NCI-H748 treated with DMSO at 0.1 percent for 48 hours (cell line): ENCODE results near the gene MPP3.
A peak's percentile ranks its signal among the peaks of the same experiment; 100 is the strongest.
"Not testable (repeated sequence)": the region's sequence is repeated elsewhere in the genome, so short reads cannot be mapped to it uniquely, and the experiment has no call there.

Experiments used
- DNase-seq: peaks from one replicate; lab custom pipeline; 2025; lab: John Stamatoyannopoulos, UW

Gene MPP3

DNA sequence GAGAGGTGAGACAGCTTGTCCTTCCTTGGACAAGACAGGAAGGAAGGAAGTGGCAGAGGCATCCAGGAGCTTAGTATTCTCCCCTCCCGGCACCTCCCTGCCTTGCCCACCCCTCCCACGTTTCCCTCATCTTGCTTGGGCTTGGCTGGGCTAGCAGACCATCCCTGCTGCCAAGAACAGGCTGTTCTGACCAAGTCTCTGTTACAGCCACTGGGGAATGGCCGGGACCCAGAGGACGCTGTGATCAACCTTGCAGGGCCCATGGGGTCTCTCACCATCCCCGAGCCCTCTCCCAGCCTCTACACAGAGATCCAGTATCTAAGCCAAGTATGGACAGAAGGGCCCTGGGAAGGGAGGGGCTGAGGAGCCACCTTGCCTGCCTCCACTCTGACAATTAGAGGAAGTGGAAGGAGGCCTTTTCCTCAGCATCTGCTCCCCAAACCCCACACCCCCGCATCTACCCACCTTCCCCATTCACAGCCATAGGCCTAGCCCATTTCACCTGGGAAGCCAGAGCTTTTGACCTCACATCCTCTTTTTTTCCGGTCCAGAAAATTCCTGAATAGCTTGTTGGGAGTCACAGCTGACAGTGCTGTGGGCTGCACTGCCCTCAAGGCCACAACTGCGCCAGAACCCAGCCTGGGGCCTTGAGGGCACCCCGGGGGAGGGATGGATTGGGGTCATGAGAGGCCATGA is 28.1 kb upstream of the MPP3 start:
- DNase-seq: no peak

DNA sequence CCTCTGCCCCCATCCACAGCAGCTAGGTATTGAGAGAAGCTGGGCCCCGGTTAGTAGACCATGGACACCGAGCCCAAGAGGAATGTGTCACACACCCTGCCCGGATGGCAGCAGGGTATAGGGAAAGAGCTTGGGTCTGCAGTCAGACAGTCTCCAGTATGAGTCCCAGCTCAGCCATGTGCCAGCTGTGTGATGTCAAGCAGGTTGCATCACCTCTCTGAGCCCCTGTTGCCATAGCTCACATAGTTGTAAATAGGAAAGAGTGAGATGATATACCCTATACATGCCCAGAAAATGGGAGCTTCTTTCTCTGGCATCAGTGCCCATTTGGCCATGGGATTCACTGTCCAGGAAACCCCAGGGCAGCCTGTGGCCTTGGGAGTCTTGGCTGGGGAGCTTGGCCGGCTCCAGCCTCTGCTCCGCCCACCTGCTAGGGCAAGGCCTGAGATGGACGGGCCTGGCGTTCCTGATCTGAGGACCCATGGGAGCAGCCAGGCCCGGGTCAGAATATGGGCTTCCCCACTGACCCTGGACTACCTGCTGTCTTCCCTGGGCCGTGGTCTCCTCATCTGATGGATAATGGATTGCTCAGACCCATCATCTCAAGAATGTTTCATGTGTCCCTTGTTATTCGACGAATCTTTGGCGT is 27.3 kb upstream of the MPP3 start:
- no peak for DNase-seq

DNA sequence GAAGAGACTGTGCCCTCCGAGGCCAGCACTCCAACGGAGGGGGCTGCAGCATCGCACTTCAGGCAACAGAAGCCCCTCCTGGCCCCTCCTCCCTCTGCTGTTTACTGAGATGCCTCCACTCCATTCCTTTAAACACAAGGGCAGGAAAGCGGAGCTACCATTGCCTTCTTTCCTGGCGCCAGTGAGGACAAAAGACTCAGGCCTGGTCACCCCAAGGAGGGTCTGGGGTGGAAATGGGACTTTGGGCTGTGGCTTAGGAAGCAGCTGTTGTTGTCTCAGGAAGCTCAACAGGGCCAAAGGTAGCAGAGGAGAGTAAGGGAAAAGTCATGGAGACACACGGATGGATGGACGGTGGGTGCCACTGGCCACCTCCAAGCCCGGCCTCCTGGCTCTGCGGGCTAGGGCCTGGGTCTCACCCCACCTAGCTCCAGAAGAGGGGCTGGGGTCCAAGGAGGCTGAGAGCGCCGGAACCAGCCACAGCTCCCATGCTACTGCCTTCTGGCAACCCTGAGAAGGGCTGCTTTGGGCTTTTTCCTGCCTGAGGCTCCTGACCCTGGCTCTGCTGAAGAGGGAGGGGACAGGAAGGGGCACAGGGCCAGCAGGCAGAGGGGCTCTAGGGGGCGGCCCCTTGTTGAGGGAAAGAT is 25.1 kb upstream of the MPP3 start:
- DNase-seq: no peak

DNA sequence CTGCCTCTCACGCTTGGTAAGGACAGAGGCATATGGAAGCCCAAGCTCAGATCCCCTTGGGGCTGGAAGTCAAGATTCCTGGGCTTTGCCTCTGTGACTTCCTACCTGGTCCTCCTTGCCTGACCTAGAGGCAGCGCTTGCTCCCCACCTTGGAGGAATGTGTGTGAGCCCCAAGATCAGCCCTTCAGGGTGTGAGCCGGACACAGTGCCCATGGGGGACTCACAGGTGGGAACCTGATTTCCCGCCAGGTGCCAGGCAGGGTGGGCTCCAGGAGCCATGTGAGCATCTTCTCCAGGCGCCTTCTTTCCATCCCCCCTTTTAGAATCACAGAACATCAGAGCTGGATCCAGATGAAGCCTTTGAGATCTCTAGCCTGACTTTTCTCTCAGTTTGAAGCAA is 24.2 kb upstream of the MPP3 start:
- no peak for DNase-seq

DNA sequence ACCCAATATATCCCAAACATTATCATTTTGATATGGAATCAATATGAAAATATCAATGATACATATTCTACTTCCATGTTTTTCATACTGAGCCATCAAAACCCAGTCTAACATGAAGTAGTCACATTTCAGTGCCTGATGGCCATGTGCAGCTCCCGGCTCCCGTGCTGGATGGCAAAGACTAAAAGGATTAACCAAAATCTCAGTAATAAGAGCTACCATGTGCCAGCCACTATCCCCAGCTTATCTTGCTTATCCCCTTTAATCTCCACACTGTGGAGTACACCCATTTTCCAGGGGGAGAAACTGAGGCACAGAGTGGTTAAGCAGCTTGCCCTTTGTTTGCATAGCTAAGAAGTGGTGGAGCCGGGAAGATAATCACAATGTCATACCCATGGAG is 23.2 kb upstream of the MPP3 start:
- DNase-seq: no peak

DNA sequence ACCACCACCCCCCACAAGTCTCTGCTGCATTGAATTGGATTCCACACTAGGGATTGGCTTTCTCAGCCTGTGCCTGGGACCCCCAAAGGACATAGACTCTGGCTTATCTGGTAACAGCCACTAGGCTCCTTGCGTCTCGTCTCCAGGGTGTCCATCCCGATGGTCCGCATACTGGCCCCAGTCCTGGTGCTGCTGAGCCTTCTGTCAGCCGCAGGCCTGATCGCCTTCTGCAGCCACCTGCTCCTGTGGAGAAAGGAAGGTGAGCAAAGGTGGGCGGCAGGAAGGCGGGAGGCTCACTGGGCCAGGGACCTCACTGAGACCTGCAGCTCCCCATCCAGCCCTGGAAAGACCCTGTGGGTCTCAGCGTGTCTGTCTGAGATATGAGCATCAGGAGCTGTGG is 22.1 kb upstream of the MPP3 start:
- no peak for DNase-seq

DNA sequence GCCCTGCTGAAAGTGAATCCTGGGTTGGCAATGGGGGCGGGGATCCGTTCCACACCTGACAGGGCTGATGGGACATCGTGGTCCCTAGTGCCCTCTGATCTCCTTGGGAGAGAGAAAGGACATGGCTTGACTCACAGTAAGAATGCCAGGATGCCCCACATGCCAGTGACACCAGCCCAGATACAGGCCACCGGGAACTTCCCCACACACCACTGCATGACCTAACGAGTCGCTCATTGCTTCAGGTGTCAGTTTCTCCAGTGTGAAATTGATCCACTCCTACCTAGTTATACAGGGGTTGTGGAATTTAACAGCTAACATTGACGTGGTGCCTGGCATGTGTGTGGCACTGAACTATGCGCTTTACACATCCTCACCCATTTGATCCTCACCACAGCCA is 21.6 kb upstream of the MPP3 start:
- DNase-seq: no peak

DNA sequence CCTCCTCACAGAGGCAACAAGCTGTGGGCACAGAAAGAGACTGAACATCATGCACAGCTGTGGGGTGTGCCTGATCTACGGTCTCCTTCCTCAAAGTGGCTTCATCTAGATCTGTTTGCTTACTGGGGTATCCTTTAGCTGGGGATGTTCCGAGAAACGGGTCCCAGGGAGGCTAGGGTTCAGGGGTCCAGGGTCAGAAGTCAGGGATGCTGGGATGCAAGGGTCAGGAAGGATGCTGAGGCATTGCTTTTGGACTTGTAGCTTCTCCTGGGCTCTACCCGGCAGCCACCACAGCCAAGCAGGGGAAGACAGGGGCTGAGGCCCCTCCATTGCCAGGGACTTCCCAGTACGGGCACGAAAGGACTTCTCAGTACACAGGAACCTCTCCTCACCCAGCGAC is 20.6 kb upstream of the MPP3 start:
- DNase-seq: no peak

DNA sequence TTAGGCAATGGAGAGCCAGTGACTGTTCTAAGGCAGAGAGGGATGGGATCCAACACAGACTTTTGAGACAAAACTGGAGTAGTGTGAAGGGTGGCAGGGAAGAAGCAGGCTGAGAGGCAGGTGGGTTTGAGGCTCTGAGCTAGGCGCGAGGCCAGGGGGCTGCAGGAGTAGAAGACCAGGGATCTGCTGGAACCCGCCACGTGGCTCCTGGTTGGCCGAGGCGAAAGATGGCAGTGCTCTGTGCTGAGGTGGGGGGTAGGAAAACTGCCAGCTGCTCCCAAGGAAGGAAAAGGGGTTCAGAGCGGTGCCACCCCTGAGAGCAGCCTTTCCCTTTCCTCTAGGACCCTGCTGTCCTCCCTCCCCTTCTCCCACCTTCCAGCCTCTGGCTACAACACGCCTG is 19.6 kb upstream of the MPP3 start:
- DNase-seq: no peak

DNA sequence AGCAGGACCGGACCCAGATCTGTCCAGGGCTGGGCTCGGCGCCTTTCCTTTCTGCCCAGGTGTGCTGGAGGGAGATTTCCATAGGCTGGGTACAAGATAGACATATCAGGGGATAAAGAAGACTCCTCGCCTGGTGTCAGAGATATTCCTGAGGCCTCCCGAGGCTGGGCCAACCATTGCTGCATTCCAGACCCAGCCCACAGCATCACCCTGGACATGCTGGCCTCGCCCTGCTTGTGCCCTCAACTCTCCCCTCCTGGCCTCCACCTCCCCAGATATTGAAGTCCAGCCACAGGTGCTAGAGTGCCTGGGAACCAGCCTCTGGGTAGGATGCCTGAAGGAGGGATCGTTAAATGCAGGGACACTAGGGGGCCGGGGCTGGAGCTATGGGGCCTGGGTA is 16.2 kb upstream of the MPP3 start:
- DNase-seq: no peak

DNA sequence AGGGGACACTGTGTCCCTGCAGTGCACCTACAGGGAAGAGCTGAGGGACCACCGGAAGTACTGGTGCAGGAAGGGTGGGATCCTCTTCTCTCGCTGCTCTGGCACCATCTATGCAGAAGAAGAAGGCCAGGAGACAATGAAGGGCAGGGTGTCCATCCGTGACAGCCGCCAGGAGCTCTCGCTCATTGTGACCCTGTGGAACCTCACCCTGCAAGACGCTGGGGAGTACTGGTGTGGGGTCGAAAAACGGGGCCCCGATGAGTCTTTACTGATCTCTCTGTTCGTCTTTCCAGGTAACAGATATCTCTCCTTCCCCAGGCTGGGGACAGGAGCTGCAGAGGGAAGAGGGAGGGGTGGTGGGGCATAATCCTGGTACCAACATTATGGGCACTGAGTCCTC is 15.7 kb upstream of the MPP3 start:
- DNase-seq: no peak

DNA sequence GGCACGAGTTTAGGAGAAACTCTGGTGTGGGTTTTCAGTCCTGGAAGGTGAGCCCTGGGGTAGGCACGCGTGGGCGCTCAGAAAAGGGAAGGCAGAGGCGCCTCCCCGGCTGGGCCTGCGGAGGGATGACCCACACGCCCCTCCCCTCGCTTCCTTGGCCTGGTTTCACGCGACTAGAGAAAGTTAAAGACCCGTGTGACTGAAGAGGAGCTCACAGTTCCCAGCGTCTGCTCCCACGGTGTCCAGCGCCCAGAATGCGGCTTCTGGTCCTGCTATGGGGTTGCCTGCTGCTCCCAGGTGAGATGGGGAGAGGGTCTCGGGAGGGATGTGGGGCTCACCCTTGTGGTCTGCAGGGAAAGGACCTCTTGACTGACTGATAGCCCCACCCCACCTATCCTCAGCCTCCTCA is 14.0 kb upstream of the MPP3 start, which contains the start of gene CD300LG:
TSS of gene CD300LG (plus strand) at position 214 of the 409 bp plus-strand sequence. CDS start at position 255, 41 bp downstream.
- no peak for DNase-seq

DNA sequence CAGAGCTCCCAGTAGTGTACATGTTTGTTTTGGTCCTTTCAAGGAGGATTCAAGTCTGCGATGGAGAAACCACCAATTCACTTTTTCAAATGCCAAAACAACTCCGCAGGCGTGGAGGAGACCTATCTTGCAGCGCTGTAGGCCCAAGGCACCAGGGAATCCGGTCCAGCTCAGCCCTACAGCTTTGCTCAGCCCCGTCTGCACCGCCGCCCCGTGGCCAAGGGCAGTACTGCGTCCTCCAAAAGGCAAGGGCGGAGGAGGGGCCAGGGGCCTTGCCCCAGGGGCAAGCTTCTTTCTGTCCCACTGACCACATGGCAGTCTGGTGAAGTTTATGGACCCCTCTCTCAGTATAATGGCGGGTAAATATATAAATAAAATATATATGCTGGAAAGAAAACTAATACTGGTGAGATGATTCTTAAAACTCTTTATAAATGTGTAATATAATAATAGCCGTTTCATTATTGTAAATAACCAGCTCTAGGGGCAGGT is 13.3 kb upstream of the MPP3 start:
- DNase-seq: peak; percentile 19

DNA sequence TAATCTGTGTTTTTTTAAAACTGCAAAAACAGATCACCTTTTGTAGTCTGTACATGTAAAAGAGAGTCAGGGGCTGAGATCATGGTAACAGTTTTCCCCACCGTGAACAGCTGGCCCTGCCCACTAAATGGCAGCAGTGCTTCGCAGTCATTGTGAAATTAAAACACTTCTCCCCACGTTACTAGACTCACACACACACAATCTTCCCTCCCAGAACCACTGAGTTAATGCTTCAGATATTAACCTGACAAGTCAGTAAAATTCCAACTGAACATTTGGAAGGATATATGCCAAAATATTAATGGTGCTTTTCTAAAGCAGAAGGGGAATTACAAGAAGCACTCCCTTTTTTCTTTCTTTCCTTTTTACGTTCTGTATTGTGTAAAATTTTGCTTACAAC is 12.8 kb upstream of the MPP3 start:
- DNase-seq: no peak

DNA sequence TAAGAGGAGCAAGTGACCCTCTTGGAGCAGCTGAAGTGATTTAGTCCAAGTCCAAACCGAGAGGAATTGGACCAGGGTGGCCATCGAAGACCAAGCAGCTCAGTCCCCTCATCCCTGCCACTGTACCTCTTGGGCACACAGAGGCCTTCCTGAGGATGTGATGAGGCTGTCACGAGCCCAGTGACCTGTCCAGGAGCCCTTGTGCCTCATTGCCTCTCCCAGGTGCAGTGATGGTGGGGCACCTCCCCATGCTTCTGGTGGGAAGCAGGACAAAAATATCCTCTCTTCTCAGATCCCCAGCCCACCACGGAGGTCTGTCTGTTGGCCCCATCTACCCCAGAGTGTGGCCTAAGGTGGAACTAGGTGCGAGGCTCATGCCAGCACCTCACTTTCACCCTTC is 11.3 kb upstream of the MPP3 start:
- DNase-seq: no peak

DNA sequence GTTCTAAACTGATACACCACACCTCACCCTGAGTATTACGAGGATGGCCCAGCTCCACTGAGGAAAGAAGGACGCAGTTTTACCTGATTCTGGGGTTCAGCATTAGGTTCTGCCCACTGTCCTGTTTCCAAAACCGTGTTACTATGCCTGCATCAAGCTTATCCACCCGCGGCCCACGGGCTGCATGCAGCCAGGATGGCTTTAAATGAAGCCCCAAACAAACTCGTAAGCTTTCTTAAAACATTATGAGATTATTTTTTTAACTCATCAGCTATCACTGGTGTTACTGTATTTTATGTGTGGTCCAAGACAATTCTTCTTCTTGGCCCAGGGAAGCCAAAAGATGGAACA is 10.0 kb upstream of the MPP3 start:
- no peak for DNase-seq

DNA sequence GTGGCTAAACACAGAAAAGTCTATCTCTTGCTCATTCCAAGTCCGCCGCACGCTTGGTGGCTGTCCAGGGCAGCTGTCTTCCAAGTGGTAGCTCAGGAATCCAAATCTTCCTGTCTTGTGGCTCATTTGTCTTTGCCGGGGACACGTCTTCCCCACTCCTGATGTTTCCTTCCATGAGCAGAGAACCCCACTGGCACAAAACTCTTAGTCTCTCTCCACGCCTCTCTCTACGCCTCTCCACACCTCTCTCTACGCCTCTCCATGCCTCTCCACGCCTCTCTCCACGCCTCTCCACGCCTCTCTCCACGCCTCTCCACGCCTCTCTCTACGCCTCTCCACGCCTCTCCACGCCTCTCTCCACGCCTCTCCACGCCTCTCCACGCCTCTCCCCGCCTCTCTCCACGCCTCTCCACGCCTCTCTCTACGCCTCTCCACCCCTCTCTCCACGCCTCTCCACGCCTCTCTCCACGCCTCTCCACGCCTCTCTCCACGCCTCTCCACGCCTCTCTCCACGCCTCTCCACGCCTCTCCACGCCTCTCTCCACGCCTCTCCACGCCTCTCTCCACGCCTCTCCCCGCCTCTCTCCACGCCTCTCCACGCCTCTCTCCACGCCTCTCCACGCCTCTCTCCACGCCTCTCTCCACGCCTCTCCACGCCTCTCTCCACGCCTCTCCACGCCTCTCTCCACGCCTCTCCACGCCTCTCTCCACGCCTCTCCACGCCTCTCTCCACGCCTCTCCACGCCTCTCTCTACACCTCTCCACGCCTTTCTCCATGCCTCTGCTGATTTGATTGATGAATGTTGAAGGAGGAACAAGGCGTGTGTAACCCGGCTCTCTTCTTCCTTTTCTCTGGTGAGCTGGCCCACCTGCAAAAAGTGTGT is 9.4 kb upstream of the MPP3 start:
- DNase-seq: not testable (repeated sequence)

DNA sequence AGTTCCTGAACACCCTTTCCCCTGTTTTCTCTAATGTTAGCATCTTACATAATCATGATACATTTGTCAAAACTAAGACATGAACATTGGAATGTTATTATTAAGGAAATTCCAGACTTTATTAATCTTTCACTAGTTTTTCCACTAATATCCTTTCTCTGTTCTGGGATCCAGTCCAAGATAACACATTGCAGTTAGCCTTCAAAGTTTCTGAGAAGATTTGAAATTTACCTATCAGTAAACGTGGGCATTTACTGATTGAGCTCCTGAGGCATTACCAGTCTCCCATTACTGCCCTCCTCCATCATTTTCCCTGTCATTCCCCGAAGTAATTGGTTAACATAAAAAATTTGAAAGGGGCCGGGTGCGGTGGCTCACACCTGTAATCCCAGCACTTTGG is 8.3 kb upstream of the MPP3 start:
- no peak for DNase-seq

DNA sequence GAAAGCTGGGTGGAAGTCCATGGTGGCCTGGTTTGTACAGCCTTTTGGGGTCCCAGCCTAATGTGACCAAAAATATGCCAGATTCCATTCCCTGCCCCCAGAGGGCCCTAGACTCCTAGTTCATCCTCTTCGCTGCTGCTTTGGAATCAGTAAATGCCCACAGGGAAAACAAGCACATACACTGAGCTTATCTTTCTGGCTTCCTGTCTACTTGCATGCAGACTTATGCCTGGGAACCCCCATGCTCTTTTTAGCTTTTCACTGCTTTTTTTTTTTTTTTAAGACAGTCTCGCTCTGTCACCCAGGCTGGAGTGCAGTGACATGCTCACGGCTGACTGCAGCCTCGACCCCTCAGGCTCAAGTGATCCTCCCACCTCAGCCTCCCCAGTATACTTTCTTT is 7.9 kb upstream of the MPP3 start:
- no peak for DNase-seq

DNA sequence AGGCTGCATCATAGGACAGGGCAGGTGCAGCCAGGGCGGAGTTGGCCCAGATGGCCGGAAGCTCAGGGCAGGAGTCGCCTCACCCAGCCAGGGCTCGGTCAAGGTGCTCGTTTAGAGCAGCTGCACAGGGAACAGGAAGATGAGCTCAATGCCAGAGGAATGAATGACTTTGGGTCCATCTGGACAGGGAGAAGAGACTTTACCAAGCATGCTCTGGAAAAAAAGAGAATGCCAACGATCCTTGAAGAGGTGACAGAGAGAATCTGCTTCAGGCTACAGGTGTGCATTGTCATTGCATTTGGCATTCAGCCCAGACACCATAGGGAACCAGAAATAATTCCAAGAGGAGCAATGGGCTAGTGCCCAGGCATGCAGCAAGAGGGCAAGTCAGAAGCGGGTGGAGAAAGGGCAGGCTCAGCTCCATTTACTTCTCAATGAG is 6.7 kb upstream of the MPP3 start:
- DNase-seq: peak; percentile 90

DNA sequence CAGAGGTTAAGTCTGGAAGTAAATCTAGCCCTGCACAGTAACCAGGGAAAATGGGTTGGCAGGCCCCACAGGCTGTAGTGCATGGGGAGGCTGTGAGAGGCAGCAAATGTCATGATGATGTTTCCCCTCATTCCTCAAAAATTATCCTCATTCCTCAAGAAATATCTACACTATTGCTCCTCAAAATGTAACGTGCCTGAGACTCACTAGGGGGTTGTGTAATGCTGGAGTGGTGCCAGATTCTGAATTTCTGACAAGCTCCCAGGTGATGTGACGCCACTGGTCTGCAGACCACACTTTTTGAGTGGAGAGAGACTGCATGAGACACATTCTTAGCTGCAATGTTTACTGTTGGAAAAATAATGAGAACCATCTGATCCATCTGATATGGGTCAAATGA is 1.2 kb upstream of the MPP3 start:
- DNase-seq: no peak
